ENCODE measurements around the gene PAX5.

Gene PAX5

DNA sequence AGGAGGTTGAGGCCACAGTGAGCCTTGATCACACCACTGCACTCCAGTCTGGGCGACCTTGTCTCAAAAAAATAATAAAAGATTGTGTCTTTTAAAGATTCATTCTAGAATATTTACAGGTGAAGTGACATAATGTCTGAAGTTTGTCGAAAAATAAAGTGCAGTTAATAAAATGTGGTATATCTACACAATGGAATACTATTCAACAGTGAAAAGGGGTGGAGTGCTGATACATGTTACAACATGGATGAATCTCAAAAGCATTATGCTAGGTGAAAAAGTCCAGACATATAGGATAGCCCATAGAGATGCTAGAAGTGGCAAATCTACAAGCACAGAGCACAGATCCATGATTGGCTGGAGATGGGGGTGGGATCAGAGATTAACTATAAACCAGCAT is 101.9 kb downstream of the PAX5 start:
- no peak for DNase-seq (ENCODE audit: low spot score)

GRCh38 chr9:36930941-36931340 is 103.1 kb downstream of the PAX5 start:
- no peak for DNase-seq (ENCODE audit: low spot score)

GRCh38 chr9:36929350-36929675 is 104.8 kb downstream of the PAX5 start:
- no peak for DNase-seq (ENCODE audit: low spot score)

- peak; percentile 31 for DNase-seq (ENCODE audit: low spot score)
These were observed 105.3 kb downstream of the PAX5 start for GRCh38 chr9:36928670-36929349.

- no peak for DNase-seq (ENCODE audit: low spot score)
These were observed 105.9 kb downstream of the PAX5 start for GRCh38 chr9:36928210-36928609.

GRCh38 chr9:36924757-36925432 is 109.2 kb downstream of the PAX5 start:
- DNase-seq (ENCODE audit: low spot score): no peak

DNA sequence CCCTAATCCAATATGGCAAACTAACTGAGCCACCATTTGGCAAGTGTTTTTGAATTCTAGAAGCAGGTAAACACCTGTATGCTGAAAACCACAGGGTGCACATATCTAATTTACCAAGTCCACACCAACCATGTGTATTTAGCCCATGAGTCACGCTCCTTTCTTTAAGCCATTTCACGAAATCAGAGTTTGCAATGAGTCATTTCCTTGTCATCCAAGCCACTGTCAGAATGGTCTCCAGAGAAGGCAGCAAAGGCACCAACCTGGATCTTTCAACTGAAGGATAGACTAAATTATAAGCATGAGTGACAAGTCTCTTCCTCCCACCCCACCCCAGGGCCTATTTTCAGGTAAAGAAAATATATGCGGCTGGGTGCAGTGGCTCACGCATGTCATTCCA is 110.0 kb downstream of the PAX5 start:
- peak; percentile 89 for DNase-seq (ENCODE audit: low spot score)

DNA sequence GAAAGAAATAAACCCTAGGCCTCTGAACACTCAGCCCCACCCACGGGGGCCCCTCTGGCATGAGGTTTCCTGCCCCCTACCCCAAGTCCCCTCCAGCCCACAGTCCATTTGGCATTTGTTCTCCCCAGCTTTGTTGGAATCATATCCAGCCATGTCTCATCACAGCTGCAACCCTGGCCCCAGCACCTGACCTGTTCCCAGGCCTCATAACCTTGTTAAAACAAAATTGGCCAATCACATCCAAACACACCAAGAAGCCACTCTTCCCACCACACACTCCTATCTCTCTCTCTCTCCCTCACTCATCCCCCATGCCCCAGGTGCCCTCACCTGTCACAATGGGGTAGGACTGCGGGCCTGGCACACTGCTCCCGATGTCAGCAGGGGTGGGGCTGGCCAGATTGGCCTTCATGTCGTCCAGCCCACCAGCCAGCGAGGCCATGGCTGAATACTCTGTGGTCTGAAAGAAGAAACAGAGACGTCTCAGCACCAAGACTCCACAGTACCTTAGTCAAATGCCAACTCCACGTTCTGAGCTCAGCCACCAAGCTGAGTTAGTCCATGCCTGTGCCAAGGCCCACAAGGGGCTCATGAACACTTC is 110.9 kb downstream of the PAX5 start:
- no peak for DNase-seq (ENCODE audit: low spot score)

DNA sequence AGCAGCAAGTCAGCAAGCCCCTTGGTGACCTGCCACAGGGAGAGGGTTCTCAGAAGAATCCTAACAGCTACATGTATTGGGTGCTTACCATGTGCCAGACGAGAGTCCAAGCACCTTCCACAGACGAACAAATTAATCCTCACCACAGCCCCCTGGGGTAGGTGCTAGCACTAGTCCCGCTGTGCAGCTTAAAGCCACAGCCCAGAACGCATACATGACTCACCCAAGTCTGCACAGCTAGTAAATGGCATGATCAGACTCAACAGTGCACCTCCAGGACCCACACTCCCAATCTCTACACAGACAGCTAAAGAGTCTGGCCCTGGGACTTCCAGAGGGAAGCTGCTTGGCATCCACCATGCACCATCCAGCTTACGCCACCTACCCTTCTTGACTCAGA is 111.5 kb downstream of the PAX5 start:
- DNase-seq (ENCODE audit: low spot score): no peak

GRCh38 chr9:36914212-36914577 is 119.9 kb downstream of the PAX5 start:
- DNase-seq (ENCODE audit: low spot score): no peak

- no peak for DNase-seq (ENCODE audit: low spot score)
These were observed 120.5 kb downstream of the PAX5 start for GRCh38 chr9:36913393-36914211.

- no peak for DNase-seq (ENCODE audit: low spot score)
These were observed 121.4 kb downstream of the PAX5 start for GRCh38 chr9:36912620-36913019.

GRCh38 chr9:36911601-36912412 is 122.3 kb downstream of the PAX5 start:
- no peak for DNase-seq (ENCODE audit: low spot score)

- no peak for DNase-seq (ENCODE audit: low spot score)
These were observed 123.0 kb downstream of the PAX5 start for GRCh38 chr9:36911037-36911436.

- no peak for DNase-seq (ENCODE audit: low spot score)
These were observed 127.6 kb downstream of the PAX5 start for GRCh38 chr9:36906492-36906891.

DNA sequence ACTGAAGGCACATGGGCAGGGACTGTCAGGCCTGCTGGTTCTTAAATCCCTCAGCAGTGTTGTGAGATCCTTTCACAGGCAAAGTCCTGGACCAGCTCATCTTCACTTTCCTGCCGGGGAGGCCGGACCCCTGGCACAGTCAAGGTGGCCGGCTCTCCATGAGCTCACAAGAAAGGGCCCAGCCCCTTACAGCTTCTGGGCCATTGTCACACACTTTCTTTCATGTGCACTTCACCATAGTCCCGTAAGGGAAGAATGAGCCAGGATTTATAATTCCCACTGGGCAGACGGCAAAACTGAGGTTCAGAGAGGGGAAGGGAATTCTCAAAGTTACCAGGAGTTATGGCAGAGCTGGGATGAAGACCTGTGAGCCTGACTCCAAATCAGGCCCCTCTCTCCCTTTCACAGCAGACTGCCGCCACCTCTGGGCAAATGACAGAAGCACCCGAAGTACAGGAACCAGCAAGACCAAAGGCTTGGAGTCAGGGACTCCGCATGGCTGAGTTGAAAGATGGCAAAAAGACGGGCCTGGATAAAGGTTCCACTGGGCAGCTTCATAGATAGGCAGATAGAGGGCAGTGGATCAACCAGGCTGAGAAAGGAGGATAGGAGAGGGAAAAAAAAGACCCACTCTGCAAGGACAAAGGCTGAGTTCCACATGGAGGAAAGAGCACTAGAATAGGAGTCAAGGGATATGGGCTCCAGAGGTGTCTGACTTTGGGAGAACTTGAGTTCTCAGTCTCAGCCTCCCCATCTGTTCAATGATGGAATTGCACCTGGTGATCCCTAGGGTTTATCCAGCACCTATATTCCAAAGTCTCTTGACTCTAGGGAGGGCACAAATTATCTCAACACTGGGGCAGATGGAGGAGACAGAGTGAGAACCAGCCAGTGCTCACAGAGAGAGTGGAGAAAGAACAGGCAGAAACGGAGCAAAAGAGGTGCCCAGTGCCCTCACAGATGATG is 128.7 kb downstream of the PAX5 start:
- no peak for DNase-seq (ENCODE audit: low spot score)

DNA sequence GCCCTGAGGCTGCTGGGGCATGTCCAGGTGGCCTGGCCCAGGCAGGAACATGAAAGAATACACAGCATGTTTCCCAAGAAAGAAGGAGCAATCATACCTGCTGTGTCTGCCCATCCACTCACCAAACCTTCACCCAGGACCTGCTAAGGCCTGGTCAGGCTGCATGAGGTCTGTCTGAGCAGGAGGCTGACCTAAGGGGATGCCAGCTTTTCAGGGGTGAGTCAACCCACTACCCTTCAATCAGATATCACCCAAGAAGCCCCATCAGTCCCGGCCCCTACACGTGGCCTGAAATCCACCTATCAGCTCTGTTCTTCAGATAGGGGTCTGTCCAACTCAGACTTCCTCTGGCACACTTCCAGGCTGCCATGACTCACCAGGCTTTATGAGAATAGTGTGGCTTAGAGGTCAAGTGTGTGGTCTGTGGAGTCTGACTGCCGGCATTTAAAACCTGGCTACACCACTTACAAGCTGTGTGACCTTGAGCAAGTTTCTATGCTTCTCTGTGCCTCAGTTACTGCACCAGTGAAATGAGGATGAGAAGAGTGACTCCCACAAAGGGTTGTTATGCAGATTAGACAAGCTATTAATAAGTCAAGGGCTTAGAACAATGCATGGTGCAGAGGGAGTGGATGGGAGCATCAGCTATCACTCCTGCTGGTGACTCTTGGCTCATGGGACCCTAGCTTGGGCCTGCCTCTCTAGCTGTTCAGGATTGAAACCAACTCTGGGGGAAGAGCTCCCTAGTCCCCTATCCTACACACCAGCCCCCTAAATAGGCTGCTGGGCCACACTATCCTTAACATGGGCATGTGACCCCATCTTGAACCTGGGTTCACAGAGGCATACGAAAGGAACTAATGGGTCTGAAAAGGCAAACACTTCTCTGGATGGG is 130.3 kb downstream of the PAX5 start:
- DNase-seq (ENCODE audit: low spot score): peak; percentile 81

- no peak for DNase-seq (ENCODE audit: low spot score)
These were observed 131.1 kb downstream of the PAX5 start for GRCh38 chr9:36902861-36903524.

DNA sequence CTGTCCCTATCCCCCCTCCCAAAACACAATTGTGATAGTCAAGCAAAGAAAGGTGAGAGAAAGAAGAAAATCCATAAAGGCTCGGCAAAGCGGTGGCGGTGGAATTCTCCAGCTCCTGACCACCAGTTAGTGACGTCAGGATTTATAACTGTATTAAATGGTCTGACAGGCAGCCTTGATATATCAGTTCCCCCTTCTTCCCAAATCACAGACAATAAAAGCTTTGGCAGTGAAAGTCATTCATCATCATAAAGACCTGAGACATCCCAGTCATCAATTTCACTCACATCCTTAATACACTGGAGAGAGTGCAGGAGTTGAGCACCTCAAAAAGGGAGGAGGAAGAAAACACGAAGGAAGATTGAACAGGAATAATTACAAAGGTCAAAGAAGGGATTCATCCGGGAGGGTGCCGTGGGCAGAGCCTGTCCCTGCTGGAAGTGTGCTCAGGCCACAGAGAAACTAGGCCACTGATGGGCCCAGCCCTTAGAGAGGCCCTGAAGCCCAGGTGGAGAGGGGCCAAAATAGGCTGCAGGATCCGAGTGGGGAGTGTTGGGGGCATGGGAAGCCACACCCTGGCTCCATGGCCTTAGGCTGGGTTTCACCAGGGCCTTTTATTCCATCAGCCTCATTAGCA is 131.9 kb downstream of the PAX5 start:
- no peak for DNase-seq (ENCODE audit: low spot score)

Data from kidney capillary endothelial cell (primary cell).